ENCODE results near the gene UNC13C.
"Not testable (repeated sequence)": the region's sequence is repeated elsewhere in the genome, so short reads cannot be mapped to it uniquely, and the experiment has no call there.

The UNC13C gene

DNA sequence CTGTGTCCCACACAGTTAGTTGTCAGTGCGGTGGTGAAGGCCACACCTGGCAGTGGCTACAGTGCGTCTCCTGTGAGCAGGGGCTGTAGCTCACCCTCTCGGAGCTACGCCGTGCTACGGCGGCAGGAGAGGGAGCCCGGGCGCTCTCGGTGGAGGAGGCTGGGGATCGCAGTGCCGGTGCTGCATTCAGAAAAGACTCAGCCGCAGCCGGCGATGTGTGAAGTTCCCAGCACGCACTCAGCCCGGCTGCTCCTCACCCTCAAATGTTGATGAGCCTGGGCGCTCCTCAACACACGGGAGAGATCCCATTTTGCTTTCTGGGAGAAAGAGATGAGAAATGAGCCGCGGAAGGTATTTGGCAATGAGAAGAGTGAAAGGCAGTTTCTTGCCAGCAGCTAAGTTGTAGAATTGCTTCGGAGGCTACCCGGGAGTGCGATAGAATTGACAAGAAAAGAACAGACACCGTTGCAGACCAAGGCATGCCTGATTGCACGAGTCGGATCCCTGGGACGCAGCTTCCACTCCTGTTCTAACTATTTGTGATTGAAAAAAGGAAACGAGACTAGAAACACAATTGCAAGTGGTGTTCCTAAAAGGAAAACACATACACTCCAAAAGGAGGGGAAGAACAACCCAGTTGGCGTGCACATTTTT, at the start of gene UNC13C:
UNC13C (plus strand) TSS at position 189 of the 654 bp plus-strand sequence. CDS start 34,463 bp downstream, outside the sequence.
- DNase-seq: peak; percentile 56 to 74

DNA sequence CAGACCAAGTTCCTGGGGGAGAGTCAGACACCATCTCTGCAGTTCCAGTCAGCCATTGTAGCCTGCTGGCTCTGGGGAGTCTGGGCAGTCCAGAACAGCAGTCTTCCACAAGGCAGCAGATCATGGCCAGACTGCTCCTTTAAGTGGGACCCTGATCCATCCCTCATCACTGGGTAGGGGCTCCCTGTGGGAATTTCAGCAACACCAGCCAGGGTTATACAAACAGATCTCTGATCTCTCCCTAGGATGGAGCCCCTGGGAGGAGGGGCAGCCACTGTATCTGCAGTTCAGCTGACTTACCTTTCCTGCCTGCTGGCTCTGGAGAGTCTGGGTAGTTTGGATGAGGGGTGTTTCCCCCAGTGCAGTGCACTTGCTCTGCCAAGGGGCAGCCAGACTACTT, 42.1 kb upstream of the UNC13C start:
- DNase-seq: no peak

DNA sequence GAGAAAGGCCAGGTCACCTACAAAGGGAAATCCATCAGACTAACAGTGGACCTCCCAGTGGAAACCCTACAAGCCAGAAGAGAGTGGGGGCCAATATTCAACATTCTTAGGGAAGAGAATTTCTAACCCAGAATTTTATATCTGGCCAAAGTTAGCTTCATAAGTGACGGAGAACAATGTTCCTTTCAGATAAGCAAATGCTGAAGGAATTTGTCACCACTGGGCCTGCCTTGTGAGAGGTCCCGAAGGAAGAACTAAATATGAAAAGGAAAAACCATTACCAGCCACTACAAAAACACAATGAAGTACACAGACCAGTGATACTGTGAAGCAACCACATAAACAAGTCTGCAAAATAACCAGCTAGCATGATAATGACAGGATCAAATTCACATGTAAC, 40.6 kb upstream of the UNC13C start:
- not testable (repeated sequence) for DNase-seq

DNA sequence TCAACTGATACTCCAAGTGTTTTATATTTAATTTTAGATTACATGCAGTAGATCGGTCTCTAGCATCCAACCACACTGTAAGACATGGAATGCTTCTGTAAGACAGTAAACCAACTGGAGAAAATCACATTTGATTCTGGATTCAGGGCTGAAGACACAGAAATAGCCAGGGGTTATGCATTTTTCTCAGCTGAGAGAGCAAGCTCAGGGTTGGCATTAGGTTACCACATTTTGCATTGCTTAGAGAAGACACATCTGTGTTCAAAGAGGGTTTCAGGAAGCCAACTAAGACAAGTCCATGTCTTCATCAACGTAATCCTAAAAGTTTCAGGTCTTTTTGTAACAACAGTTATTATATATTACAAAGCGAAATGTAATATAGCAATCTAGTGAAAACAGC, 27.7 kb upstream of the UNC13C start:
- DNase-seq: no peak

DNA sequence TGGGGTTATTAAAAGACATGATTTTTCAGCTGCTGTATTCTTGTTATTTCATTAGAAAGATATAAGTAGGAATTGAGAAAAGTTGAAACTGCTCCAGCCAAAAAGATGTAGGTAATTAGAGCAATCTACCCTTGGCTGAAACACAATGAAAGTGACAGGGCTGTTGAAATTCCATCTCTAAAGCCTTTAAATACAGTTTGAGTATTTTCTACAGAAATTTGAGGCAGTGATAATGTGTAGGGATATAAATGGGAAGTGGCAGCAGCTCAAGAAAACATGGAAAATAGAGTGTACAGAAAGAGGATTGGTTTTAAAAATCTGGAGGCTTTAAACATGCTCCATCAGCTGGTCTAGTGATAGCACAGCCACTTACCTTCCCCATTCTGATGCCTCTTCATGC, 22.8 kb upstream of the UNC13C start:
- no peak for DNase-seq

DNA sequence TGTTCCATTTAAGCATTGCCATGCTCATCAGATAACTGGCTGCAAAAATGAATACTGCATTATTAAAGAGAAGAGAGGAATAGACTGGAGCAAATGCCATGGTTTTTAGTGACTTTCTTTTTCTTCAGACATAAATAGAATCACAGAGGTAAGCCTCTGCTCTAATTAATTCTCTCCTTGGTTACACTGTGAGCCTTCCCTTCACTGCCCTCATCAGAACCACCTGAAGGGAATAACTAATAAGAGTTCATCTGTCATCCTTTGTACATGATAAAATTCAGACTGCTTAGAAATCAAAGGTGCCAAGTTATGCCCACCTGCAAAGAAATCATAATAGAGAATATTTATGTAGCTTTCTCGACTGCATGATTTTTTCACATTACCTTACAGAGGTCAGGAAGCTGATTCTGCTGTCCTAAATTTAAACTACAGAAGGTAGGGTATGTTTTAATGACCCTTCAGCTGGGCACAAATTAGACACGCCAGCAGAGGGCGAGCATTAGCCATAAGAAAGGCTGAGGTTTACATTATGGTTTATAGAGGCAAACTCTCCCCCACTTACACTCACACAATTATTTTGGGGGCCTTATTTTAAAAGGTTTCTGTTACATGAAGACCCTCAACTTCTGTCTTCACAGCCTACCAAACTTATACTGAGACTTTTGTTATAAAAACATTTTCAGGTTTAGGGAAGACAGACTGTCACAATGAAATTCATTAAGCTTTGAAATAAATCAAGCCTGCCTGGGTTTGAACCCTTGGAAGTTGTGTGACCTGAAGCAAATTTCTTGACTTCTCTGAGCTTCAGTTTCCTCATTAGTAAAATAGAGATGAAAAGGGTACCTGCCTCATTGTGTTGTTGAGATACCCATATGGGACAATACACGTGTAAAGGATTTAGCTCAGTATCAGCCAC, 15.3 kb upstream of the UNC13C start:
- peak; percentile 34 to 61 for DNase-seq

DNA sequence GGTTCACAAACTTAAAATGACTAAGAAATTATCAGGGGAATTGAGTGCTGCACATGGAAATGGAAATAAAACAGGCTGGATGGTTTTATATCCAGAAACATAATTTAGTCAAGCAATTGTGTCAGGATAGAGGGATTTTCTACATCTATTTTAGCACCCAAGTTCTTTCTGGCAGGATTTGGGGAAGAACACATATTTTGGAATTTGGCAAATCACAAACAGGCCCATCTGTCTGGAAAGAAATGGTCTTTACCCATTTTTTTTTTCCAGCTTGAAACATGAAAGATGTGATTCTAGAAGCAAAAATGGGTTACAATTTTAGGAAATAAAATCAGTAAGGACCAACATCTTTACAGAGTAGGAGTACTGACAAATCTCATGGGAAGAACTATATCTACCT, 14.4 kb upstream of the UNC13C start:
- DNase-seq: no peak

DNA sequence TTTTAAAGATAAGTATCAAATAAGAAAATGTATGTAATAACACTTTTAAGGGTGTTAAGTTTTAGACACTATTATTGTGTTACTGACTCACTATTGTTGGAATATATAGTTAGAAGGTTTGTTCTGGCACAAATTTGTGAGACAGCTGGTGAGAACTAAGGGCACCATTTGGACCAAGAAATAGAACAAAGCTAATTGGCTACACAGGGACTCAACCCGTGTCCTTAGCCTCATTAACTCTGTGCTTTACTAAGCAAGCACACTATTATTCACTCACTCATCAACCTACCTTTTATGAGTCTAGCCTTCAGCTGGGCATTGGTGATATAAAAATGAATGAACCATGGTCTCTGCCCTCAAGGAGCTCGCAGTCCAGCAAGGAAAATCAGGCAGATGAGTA, 4.1 kb upstream of the UNC13C start:
- peak in 1 of 2 experiments; percentile 53 for DNase-seq

DNA sequence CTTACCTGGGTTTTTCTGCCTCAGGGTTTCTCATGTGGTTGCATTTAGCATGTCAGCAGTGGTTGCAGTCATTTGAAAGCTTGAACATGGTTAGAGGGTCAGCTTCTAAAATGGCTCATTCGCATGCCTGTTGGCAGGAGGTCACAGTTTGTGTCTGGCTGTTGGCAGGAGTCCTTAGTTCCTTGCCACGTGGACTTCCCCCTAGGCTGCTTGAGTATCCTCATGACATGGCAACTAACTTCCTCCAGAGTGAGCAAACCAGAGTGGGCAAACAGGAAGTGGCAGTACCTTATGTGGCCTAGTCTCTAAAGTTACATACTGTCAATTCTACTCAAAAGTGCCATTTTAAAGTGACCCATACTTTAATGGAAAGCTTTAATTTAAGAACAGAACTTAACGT, 3.4 kb upstream of the UNC13C start:
- DNase-seq: no peak

DNA sequence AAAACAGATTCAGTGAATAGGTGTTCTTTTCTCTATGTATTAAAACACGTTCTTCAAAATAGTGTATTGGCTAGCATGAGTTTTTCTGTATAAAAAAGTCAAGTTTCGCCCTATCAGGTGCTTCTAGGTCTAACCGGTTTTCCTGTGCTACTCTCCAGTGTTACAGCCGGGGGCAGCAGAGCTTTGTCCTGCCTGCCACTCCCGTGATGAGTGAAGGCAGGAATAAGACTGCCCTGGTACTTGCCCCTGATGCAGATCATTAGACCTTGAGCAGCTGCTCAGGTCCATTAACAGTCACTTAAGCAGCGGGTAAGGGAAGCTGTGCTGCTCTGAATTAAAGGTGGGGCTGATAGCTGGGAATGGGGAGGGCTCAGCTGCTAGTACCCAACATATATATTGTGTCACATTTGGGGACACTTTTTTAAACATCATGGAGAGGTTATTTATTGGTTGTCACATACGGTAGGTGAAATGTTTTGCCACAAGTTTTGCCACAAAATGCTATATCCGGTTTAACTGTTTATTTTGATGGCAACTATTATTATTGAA, 1.3 kb upstream of the UNC13C start:
- peak; percentile 95 to 96 for DNase-seq

DNA sequence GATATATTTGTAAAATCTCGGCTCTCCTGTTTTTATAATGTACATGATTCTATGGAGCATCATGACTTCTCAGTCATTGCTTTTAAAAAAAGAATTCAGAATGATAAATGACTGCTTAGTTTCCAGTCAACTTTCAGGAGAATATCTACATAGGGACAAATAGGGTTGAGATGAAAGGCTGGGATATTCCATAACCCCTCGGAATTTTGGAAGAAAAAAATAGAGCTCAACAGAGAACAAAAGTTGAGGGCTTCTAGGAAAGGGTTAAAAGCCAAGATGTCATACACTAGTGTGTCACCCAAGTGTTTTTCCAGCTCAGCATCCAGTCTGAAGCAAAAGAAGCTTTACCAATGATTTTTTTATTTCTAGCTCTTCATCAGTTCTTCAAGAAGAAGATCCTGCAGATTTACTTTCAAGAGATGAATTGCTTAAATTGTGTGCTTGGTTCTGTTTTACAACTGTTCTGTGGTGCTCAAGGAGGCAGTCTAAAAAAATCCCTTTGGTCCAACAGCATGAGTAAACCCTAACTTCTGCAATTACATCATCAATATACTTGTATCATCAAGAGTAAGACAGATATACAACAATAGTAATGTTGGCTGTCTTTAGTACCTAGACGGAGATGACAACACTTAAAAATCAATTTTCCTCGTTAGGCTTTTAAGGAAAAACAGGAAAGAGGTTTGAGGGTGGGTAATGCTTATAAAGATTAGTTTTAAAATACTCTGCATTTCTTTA, 979 bp downstream of the UNC13C start:
- DNase-seq: no peak

DNA sequence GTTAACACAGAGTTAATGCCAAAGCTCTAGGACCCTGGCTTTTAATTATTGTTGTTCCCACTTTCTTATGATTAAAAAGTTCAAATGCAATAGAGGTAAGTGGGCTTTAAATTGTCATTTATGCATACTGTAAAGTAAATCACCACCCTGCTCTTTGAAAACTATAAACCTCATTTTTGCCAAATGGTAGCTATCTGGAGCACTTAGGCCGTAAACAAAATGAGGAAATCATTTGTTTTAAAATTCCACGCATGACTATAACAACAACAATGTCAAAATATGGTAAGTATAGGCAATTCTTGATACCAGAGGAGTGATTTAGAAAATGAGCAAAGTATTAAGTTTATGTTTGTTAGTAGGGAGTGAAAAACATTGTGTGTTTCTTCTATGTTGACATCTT, 1.8 kb downstream of the UNC13C start:
- no peak for DNase-seq

DNA sequence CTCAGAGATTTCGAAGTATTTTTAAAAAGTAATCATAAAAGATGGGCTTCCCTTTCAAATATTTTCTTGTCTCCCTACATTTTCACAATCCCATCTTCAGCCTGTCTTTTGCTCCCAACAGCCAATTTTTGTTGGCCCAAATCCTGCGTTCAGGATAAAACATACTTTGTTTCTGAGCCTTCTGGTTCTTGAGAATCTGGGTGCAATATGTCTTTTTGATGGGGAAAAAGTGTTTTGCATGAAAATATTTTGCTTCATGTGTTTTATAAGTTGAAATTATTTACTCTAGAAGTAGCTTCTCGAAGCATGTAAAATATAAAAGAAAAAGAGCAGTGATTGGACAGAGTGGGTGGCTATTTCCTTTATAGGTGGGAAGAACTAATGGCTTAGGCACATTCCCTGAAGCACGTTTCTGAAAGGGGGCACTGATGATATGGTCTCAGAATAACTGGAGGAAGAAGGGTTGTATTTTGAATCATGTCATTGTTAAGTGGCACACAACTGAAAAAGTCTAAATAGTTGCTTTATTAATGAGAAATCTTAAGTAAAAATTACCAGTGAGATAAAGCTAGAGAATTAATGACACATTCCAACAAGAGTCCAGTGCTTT, 3.9 kb downstream of the UNC13C start:
- DNase-seq: no peak

DNA sequence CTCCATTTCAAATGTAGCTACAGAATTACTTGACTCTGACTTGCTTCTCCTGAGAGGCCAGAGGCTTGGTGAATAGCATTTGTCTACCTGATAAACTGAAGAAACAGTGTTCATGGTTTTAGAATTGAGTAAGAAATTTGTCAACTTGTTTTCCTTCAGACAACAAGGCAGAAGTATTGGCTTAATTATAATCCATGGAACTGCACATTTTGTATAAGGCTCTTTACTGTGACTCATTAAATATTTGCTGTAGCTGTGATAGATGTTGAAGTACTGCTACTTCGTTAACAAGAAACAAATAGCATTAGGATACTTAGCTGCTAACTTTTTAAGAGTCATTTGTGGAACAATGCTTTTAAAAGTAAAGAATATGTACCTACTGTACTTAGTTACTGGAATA, 4.6 kb downstream of the UNC13C start:
- no peak for DNase-seq

DNA sequence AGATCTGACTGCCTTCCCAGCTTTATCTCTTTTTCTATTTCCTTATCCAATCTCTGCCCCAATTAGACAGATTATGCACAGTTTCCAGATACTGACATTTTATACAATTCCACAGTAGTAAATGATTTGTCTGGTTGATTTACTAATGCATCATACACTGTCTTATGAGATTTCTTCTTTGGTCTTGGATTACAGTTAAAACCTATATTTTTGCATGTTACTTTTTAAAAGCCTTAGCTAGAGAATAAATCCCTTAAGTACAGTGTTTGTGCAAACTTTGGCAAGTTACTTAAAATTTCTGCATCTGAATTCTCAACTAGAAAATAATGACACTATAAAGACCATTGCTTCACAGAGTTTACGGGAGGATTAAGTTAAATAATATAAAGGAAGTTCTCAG, 6.0 kb downstream of the UNC13C start:
- DNase-seq: no peak

DNA sequence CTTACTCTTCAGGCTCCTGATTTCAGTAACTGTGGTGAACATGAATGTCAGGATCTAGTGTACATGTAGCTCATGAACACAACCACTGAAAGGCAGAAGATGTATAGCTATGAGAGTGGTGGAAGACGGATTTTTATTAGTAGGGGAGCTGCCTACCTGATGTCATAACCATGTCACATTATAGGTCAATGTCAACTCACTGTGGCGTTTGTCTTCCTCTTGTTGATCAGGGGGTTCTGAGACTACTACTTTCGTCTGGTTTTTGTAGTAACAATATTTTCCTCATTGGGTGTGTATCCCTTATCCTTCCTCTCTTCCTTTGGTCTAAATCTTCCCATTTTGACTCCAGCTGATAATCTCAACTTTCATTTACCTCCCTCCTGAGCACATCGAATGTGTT, 7.3 kb downstream of the UNC13C start:
- no peak for DNase-seq

DNA sequence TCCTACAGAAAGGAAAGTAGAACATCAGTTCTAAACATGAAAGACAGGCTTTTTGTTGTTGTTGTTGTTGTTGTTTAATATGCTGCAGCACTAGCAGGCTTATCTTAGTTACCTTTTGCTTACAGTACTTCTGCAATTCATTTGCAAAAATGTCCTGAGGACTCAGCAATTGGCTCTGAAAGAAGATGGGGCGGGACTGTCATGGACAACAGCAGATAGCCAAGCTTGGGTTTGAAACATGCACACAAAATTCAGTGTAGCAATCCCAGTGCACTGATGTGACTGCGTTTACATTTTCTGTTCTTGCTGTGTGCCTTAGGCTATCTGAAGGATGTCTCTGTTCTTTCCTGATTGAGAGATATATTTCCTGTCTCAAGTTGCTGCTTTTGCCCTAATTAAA, 9.2 kb downstream of the UNC13C start:
- no peak for DNase-seq

DNA sequence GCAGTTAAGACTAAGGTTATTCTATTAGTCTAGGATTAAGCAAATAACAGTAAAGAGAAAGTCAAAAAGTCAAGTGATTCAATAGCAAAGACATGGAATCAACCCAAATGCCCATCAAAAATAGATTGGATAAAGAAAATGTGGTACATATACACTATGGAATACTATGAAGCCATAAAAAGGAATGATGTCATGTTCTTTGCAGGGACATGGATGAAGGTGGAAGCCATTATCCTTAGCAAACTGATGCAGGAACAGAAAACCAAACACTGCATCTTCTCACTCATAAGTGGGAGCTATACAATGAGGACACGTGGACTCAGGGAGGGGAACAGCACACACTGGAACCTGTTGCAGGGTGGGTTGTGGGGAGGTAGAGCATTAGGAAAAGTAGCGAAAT, 29.0 kb downstream of the UNC13C start:
- no peak for DNase-seq

DNA sequence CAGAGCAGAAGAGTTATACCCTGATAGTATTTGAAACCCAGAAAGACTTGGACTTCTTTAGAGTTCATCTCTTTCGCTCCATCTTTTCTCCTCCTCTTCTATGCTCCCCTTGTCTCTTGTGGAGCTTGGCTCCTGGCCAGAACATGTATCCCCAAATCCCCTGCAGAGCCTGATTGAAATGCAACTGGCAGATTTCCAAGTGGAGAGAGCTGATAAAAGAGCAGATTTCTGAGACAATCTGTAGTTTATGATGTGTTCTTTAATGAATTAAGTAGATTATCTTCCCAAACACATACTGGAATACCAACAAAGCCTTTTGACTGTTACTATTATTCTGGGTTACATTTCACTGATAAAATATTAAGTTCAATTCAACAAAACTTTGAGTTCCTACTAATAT, 33.4 kb downstream of the UNC13C start:
- DNase-seq: peak; percentile 24 to 65

DNA sequence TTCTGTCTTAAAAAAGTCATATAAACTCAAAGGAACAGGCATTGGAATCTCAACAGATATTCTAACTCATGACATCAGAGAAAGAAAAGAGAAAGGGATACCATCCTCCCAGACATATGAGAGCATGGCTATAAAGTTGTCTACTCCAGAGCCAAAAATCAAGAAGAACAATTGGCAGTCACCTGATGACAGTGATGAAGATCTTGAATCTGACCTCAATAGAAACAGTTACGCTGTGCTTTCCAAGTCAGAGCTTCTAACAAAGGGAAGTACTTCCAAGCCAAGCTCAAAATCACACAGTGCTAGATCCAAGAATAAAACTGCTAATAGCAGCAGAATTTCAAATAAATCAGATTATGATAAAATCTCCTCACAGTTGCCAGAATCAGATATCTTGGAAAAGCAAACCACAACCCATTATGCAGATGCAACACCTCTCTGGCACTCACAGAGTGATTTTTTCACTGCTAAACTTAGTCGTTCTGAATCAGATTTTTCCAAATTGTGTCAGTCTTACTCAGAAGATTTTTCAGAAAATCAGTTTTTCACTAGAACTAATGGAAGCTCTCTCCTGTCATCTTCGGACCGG, 35.9 kb downstream of the UNC13C start:
- DNase-seq: no peak

DNA sequence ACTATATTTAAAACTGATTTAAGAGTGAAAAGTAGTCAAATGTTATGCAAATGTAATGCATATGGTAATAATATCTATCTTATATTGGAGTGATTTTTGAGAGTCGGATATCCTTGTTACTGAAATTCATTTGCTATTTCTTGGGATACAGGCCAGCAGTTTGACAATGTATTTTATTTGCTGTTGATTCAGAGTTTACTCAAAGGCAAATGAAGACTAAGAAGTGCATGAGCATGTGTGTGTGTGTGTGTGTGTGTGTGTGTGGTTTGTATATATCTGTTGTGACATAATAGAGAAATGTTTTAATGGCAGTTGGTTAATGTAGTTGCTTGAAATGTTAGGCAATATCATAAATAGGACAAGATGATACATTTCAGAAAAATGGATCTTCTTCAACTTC, 39.0 kb downstream of the UNC13C start:
- DNase-seq: no peak

DNA sequence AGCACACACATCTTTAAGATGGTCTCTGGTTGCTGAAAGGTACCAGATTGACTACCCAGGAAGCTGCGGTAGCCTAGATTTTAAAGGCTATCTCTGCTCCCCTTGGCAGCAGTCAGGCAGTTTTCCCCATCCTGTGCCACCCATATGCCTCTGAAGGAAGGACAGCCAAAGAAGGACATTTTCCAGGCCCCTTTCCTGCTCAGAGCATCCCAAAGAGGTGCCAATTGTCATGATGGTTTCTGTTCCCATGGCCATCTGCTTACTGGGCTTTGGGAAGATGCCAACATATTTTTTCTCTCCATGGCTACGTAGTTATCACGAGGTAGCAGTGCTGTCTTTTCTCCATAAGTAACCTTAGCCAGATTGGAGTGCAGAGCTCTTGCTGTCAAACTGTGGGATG, 39.7 kb downstream of the UNC13C start:
- DNase-seq: peak; percentile 18 to 63

DNA sequence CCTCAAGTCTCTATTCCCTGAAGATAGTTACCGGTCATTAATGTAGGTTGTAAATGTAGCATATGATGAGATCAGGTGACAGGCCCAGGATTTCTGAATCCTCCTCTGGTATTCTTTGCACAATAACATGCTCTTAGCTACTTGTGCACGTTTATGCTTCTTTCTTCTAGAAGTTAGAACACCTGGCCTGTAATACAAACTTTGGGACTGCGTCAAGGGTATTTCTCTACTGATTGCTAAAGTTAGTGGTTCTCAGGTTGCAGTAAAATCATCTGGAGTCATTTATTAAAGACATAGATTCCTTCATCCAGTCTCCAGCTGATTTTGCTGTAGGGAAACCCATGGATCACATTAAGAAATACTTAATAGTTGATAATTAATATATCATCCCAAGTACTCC, 48.0 kb downstream of the UNC13C start:
- DNase-seq: no peak
